ENCODE data around the gene PPP6R2.

GRCh38 chr22:50343541-50343935 is 411 bp downstream of the PPP6R2 start:
- TF ChIP-seq CTCF (IDR thresholded peaks at IDR 0.05; ENCODE audit: low read length): no peak
- no peak for TF ChIP-seq EZH2 (IDR thresholded peaks at IDR 0.05; ENCODE audit: borderline replicate concordance, low read length)

Measured in OCI-LY1 (cell line).